SU-DHL-6 (cell line): ENCODE results near the gene MMEL1.

Experiments
- H2AFZ ChIP-seq: fragments of 200-600 bp; sonication (generic); 2 replicates; pipeline ENCODE4 v1.6.1; 2014; ENCODE audit warnings: low read depth, mild to moderate bottlenecking, moderate library complexity, mixed read lengths, antibody characterized with exemption, low read length; ENCODE audit not compliant: severe bottlenecking
- H3F3A ChIP-seq: fragments of 200-600 bp; shearing (Covaris generic); 2 replicates; pipeline ENCODE4 v1.6.0; 2016; ENCODE audit warnings: antibody characterized with exemption, mild to moderate bottlenecking; ENCODE audit not compliant: insufficient read depth
- H3K27ac ChIP-seq: fragments of 200-600 bp; sonication (generic); 2 replicates; pipeline ENCODE4 v1.5.1; 2016; ENCODE audit warnings: low read depth, mild to moderate bottlenecking, low read length, moderate library complexity, mixed read lengths
- H3K27me3 ChIP-seq: fragments of 200-600 bp; sonication (generic), shearing (Covaris generic); 2 replicates; pipeline ENCODE4 v1.6.0; 2014; ENCODE audit warnings: mild to moderate bottlenecking, low read length
- H3K36me3 ChIP-seq: fragments of 200-600 bp; sonication (generic); 2 replicates; pipeline ENCODE4 v1.6.1; 2014; ENCODE audit warnings: mild to moderate bottlenecking, low read length, mixed read lengths
- H3K4me2 ChIP-seq: fragments of 300-600, 200-600 bp; shearing (Covaris generic), sonication (generic); 2 replicates; pipeline ENCODE4 v1.6.0; 2014; ENCODE audit warnings: low read length, low read depth, mild to moderate bottlenecking; ENCODE audit not compliant: poor library complexity, severe bottlenecking
- H3K4me3 ChIP-seq: fragments of 200-600 bp; sonication (generic); 2 replicates; pipeline ENCODE4 v1.5.1; 2014; ENCODE audit warnings: antibody characterized with exemption, low read length, mild to moderate bottlenecking, mixed read lengths; ENCODE audit not compliant: insufficient read depth, poor library complexity, severe bottlenecking
- H3K79me2 ChIP-seq: fragments of 200-600 bp; sonication (generic); 2 replicates; pipeline ENCODE4 v1.6.1; 2014; ENCODE audit warnings: mild to moderate bottlenecking, low read length, moderate library complexity; ENCODE audit not compliant: insufficient read depth
- H3K9ac ChIP-seq: fragments of 200-600 bp; sonication (generic); 2 replicates; pipeline ENCODE4 v1.7.0; 2014; ENCODE audit warnings: mild to moderate bottlenecking, low read length
- H3K9me2 ChIP-seq: fragments of 200-600 bp; sonication (generic); replicated peaks from 2 replicates; pipeline ENCODE4 v1.6.1; 2014; ENCODE audit warnings: low read length; ENCODE audit not compliant: insufficient read depth
- H3K9me3 ChIP-seq: fragments of 200-600 bp; sonication (generic); 2 replicates; pipeline ENCODE4 v1.6.1; 2014; ENCODE audit warnings: low read length, mixed read lengths; ENCODE audit not compliant: insufficient read depth
- H4K20me1 ChIP-seq: fragments of 200-600 bp; sonication (generic); 2 replicates; pipeline ENCODE4 v1.6.1; 2014; ENCODE audit warnings: low read depth, mild to moderate bottlenecking, antibody characterized with exemption, low read length, moderate library complexity, mixed read lengths
- EZH2phosphoT487 ChIP-seq: fragments of 200-600 bp; sonication (generic), shearing (Covaris generic); conservative IDR thresholded peaks from 2 replicates; pipeline ENCODE4 v1.6.1; 2018; ENCODE audit warnings: mild to moderate bottlenecking, antibody characterized with exemption, low read length, moderate library complexity, mixed read lengths
- TF ChIP-seq, protein P1 (sequence below): fragments of 200-600 bp; sonication (generic); IDR thresholded peaks from one replicate; pipeline ENCODE4 v1.5.1; 2017; ENCODE audit warnings: antibody characterized with exemption, mild to moderate bottlenecking, low read length, moderate library complexity; ENCODE audit not compliant: insufficient read depth, poor library complexity, severe bottlenecking

The MMEL1 gene

DNA sequence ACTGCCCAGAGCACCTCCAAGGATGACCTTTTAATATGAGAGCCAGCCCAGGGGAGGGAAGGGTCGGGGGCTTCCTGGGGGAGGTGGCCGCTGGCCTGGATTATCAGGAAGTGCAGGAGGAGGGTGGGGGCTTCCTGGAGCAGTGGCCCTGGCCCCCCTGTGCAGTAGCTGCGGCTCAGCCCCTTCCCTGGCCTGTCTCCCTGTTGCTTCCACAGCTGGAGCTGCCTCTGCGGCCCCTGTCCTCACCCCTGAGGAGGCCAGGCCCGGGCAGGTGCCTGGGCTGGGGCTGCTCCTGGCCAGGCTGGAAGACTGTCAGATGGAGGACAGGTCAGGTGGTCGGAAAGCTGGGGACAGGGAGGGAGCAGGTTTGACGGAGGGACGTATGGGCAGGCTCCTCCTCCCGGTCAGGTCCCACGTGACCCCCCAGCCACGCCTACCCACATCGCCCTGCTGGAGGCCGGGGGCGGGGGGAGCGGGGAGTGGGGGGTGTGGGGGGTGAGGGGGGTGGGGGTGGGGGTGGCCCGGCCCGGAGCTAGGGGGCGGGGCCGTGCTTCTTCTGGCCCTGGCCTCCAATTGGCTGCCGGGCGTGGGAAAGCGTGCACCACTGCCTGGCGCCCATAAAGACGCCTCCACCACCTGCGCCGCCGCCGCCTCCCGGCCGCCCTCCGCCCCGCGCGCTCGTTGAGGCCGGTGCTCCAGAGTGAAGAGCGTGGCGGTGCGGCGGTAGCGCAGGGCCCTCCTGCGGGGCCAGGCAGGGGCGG lies 86.9 kb downstream of the MMEL1 start:
- H3K4me3 ChIP-seq: peak overlapping the region; percentile 43
- H3K4me2 ChIP-seq: peak overlapping the region; percentile 57
- H3K27ac ChIP-seq: no peak overlapping the region
- no peak overlapping the region for H2AFZ ChIP-seq
- peak overlapping the region; percentile 50; the same call in 1 of the 2 replicates for H3K9ac ChIP-seq
- no peaks in the 10 kb centered on the region for H3K9me3 ChIP-seq
- TF ChIP-seq, protein P1, sequence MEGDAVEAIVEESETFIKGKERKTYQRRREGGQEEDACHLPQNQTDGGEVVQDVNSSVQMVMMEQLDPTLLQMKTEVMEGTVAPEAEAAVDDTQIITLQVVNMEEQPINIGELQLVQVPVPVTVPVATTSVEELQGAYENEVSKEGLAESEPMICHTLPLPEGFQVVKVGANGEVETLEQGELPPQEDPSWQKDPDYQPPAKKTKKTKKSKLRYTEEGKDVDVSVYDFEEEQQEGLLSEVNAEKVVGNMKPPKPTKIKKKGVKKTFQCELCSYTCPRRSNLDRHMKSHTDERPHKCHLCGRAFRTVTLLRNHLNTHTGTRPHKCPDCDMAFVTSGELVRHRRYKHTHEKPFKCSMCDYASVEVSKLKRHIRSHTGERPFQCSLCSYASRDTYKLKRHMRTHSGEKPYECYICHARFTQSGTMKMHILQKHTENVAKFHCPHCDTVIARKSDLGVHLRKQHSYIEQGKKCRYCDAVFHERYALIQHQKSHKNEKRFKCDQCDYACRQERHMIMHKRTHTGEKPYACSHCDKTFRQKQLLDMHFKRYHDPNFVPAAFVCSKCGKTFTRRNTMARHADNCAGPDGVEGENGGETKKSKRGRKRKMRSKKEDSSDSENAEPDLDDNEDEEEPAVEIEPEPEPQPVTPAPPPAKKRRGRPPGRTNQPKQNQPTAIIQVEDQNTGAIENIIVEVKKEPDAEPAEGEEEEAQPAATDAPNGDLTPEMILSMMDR: no peak
- no peak for TF ChIP-seq EZH2phosphoT487
- H3K36me3 ChIP-seq: no peaks in the 10 kb centered on the region
- no peaks in the 10 kb centered on the region for H3K79me2 ChIP-seq
- H3K9me2 ChIP-seq: no peaks in the 10 kb centered on the region
- H4K20me1 ChIP-seq: no peaks in the 10 kb centered on the region
- no peaks in the 10 kb centered on the region for H3F3A ChIP-seq
- no peaks in the 10 kb centered on the region for H3K27me3 ChIP-seq

DNA sequence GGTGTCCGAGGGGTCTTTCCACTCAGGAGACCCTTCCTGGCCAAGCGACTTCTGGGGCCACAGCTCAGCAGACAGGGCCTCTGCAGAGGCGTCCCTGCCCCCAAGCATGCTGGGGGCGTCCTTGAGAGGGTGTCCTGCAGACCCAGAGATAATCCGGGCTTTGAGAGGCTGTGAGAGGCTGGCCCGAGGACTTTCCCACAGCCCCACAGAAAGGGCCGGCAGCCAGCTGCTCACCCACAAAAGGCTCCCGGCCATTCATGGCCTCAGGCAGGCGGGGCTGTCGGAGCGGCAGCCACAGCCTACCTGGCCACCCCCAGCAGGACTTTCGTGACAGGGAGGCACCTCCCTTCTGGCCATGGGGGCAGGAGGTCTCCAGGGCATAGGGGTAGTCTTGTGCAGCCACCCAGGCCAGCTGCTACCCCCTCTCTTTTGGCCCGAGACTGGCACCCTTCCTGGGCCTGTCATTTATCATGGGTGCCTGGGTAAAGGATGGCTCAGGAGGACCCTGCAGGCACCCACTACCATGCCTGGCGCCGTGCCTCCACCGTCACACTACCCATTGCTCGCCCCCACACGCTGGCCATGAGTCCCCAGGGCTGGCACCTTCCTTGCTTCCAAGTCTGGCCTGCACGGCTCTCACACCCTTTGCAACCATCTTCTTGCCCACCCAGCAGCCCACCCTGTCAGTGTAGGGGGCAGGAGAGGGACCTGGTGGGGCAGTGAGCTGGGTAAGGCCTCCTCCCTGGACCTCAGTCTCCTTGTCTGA lies 87.8 kb downstream of the MMEL1 start:
- H3K9me2 ChIP-seq: no peaks in the 10 kb centered on the region
- H3K9ac ChIP-seq: no peak overlapping the region
- H4K20me1 ChIP-seq: no peaks in the 10 kb centered on the region
- no peaks in the 10 kb centered on the region for H3F3A ChIP-seq
- H3K27me3 ChIP-seq: no peaks in the 10 kb centered on the region
- H2AFZ ChIP-seq: no peak overlapping the region
- H3K4me3 ChIP-seq: no peak overlapping the region
- no peak for TF ChIP-seq EZH2phosphoT487
- TF ChIP-seq, protein P1: no peak
- no peaks in the 10 kb centered on the region for H3K9me3 ChIP-seq
- no peak overlapping the region for H3K27ac ChIP-seq
- H3K36me3 ChIP-seq: no peaks in the 10 kb centered on the region
- H3K4me2 ChIP-seq: no peak overlapping the region
- no peaks in the 10 kb centered on the region for H3K79me2 ChIP-seq

DNA sequence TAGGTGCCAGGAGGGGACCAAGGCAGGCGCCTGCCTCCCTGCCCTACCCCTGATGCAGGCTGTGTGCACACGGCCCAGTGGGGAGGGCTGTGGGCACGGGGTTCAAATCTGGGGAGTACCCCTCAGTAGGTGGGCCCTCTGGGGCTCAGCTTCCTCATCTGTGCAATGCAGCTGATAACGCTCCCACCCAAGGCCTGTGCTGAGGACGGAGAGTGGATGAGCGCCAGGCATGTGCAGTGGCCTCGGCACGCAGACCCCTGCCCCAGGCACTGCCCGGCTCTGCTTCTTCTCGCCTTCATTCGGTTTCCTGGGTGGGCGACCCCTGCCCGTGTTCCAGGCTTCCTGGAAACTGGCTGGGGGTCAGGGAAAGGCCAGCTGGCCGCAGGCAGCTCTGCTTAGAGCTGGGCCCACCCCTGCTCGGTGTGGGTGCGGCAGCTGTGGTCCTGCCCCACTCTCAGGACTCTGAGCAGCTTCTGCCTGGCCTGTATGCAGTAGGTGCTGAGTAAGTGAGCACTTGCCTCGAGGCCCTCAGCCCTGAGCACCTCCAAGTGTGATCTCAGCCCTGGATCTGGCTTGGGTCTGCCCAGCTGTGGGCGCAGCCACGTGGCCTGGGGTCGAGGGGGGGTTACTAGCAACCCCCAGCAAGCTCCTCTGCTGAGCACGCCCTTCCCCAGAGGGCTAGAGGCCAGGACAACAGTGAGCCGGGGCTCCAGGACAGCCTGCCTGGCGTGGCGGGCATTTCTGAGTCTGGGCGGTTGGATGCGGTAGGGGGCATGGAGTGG lies 88.5 kb downstream of the MMEL1 start:
- no peak overlapping the region for H3K9ac ChIP-seq
- no peaks in the 10 kb centered on the region for H3K79me2 ChIP-seq
- no peak overlapping the region for H3K27ac ChIP-seq
- H4K20me1 ChIP-seq: no peaks in the 10 kb centered on the region
- H3K9me3 ChIP-seq: no peaks in the 10 kb centered on the region
- no peaks in the 10 kb centered on the region for H3K27me3 ChIP-seq
- H3K4me2 ChIP-seq: no peak overlapping the region
- no peaks in the 10 kb centered on the region for H3K36me3 ChIP-seq
- no peaks in the 10 kb centered on the region for H3F3A ChIP-seq
- no peaks in the 10 kb centered on the region for H3K9me2 ChIP-seq
- H2AFZ ChIP-seq: no peak overlapping the region
- TF ChIP-seq, protein P1: no peak
- no peak for TF ChIP-seq EZH2phosphoT487
- H3K4me3 ChIP-seq: no peak overlapping the region
